Left ventricle myocardium inferior (tissue), 1 donor: Measurements from ENCODE around the gene HES5. TPM values are rescaled to one million over a fixed set of nuclear protein-coding genes. Genes with fewer than 3 reads are reported as not detected.

Experiments
- DNase-seq: peaks from one replicate; pipeline ENCODE4 v3.0.0-alpha.2; 2020
- H3K27ac ChIP-seq: fragments of 200-600 bp; replicated peaks from 2 replicates; pipeline ENCODE4 v1.8.0; 2021
- H3K27me3 ChIP-seq: fragments of 200-600 bp; 2 replicates; pipeline ENCODE4 v1.8.0; 2021; ENCODE audit warnings: low read depth
- H3K36me3 ChIP-seq: fragments of 200-600 bp; 2 replicates; pipeline ENCODE4 v1.8.0; 2021
- H3K4me1 ChIP-seq: fragments of 200-600 bp; 2 replicates; pipeline ENCODE4 v1.8.0; 2021
- H3K4me3 ChIP-seq: fragments of 200-600 bp; 2 replicates; pipeline ENCODE4 v1.8.0; 2021; ENCODE audit warnings: mild to moderate bottlenecking, moderate library complexity
- H3K9me3 ChIP-seq: fragments of 200-600 bp; replicated peaks from 2 replicates; pipeline ENCODE4 v1.8.0; 2021
- intact Hi-C: fragments of 100-400 bp; cut with micrococcal nuclease; formaldehyde crosslinking; loops from one replicate; pipeline ENCODE4 v1.11.0; 2022
- total RNA-seq: library from RNA; stranded (reverse); fragmentation: NEBNext Ultra II Directional; extraction: Animal tissue kit (Norgen Biotek cat#: 25700); gene quantifications from one replicate; pipeline ENCODE4 v1.2.1, GENCODE V29; 2021
- TF ChIP-seq, protein P1 (sequence below): fragments of 200-600 bp; IDR thresholded peaks from 2 replicates; pipeline ENCODE4 v1.8.0; 2021; ENCODE audit warnings: antibody characterized with exemption, mild to moderate bottlenecking, borderline replicate concordance
- donor health status: DM: no; HTN: yes; CAD: no; lungs with severe emphysema.

Gene HES5
- total RNA-seq, 1 donor from 2014 or later = 0.63 TPM

- H3K4me3 ChIP-seq = no peak overlapping the region
- no peak overlapping the region for H3K27ac ChIP-seq
- H3K4me1 ChIP-seq = no peaks in the 10 kb centered on the region
- TF ChIP-seq, protein P1, sequence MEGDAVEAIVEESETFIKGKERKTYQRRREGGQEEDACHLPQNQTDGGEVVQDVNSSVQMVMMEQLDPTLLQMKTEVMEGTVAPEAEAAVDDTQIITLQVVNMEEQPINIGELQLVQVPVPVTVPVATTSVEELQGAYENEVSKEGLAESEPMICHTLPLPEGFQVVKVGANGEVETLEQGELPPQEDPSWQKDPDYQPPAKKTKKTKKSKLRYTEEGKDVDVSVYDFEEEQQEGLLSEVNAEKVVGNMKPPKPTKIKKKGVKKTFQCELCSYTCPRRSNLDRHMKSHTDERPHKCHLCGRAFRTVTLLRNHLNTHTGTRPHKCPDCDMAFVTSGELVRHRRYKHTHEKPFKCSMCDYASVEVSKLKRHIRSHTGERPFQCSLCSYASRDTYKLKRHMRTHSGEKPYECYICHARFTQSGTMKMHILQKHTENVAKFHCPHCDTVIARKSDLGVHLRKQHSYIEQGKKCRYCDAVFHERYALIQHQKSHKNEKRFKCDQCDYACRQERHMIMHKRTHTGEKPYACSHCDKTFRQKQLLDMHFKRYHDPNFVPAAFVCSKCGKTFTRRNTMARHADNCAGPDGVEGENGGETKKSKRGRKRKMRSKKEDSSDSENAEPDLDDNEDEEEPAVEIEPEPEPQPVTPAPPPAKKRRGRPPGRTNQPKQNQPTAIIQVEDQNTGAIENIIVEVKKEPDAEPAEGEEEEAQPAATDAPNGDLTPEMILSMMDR = no peak
- no peak for DNase-seq
- no peaks in the 10 kb centered on the region for H3K9me3 ChIP-seq
- intact Hi-C loops = no loop called here
- peaks cover 62% of the 10 kb centered on the region for H3K27me3 ChIP-seq
- no peaks in the 10 kb centered on the region for H3K36me3 ChIP-seq
These were observed 35.0 kb downstream of the HES5 start for GRCh38 chr1:2495026-2495425.

GRCh38 chr1:2494323-2494693 lies 35.8 kb downstream of the HES5 start:
- Histone ChIP-seq H3K4me3 (no peak overlapping the region), H3K36me3 (no peaks in the 10 kb centered on the region), H3K9me3 (no peaks in the 10 kb centered on the region), H3K4me1 (no peaks in the 10 kb centered on the region), H3K27me3 (peaks cover 59% of the 10 kb centered on the region), H3K27ac (no peak overlapping the region)
- no peak for DNase-seq
- intact Hi-C loops = no loop called here
- TF ChIP-seq, protein P1 = no peak

DNA sequence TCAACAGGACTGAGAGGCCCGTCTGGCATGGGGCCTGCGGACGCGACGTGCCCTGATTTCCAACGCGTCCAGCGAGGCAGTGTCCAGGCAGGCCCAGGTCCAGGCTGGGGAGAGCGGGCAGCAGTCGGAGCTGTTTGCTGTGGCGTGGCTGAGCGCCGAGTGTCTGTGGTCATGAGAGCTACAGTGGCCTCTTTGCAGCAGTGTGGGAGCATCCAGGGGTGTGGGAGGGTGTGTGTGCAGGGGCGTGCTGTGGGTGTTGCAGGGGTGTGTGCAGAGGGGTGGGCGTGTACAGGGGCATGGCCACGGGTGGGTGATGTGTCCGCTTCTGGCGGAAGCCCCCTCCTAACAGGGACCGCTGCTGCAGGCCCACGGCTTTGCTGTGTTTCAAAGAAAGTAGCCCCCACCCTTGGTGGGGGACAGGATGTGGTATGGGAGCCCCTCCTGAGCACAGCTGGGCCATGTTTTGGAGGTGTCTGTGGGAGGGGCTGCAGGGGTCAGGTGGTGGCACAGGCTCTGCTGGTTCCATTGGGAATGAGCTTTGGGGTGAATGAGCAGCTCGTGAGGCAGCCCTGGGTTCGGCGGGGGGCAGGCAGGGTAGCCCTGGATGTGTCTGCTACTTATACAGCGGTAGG lies 36.3 kb downstream of the HES5 start:
- Histone ChIP-seq H3K27me3 (peaks cover 54% of the 10 kb centered on the region), H3K36me3 (no peaks in the 10 kb centered on the region), H3K4me1 (no peaks in the 10 kb centered on the region), H3K9me3 (peaks cover 3% of the 10 kb centered on the region), H3K27ac (no peak overlapping the region), H3K4me3 (no peak overlapping the region)
- no peak for DNase-seq
- intact Hi-C loops = no loop called here
- TF ChIP-seq, protein P1 = no peak

GRCh38 chr1:2493218-2493617 lies 36.8 kb downstream of the HES5 start:
- H3K9me3 ChIP-seq = peaks cover 9% of the 10 kb centered on the region
- intact Hi-C loops = no loop called here

GRCh38 chr1:2492091-2492490 lies 38.0 kb downstream of the HES5 start:
- Histone ChIP-seq H3K36me3 (no peaks in the 10 kb centered on the region), H3K4me3 (no peak overlapping the region), H3K27ac (no peak overlapping the region), H3K9me3 (peaks cover 12% of the 10 kb centered on the region), H3K27me3 (peaks cover 40% of the 10 kb centered on the region), H3K4me1 (no peaks in the 10 kb centered on the region)
- TF ChIP-seq, protein P1 = no peak
- intact Hi-C loops = no loop called here
- no peak for DNase-seq

More at GRCh38 chr1:2493218-2493617, 36.8 kb downstream of the HES5 start:
- no peak overlapping the region for H3K4me3 ChIP-seq
- H3K4me1 ChIP-seq = no peaks in the 10 kb centered on the region
- TF ChIP-seq, protein P1 = no peak
- peaks cover 49% of the 10 kb centered on the region for H3K27me3 ChIP-seq
- no peaks in the 10 kb centered on the region for H3K36me3 ChIP-seq
- no peak for DNase-seq
- no peak overlapping the region for H3K27ac ChIP-seq
